NCI-H146 (cell line): ENCODE results near the gene CMC1.
"Not testable (repeated sequence)": the region's sequence is repeated elsewhere in the genome, so short reads cannot be mapped to it uniquely, and the experiment has no call there.

ENCODE experiments used
- DNase-seq: peaks from one replicate; lab custom pipeline; 2025; lab: John Stamatoyannopoulos, UW

The CMC1 gene

DNA sequence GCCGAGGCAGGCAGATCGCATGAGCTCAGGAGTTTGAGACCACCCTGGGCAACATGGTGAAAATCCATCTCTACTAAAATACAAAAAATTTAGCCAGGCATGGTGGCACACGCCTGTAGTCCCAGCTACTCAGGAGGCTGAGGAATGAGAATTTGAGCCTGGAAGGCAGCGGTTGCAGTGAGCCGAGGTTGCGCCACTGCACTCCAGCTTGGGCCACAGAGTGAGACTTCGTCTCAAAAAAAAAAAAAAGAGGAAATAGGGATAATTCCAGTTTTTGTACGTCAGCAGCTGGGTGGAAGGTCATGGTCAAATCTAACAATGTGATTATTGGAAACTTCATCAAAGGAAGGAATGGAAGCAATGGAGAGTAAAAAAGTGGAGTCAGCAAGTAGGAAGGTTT is 3.1 kb downstream of the CMC1 start:
- no peak for DNase-seq

GRCh38 chr3:28247286-28247685 is 5.9 kb downstream of the CMC1 start:
- DNase-seq, result no peak

DNA sequence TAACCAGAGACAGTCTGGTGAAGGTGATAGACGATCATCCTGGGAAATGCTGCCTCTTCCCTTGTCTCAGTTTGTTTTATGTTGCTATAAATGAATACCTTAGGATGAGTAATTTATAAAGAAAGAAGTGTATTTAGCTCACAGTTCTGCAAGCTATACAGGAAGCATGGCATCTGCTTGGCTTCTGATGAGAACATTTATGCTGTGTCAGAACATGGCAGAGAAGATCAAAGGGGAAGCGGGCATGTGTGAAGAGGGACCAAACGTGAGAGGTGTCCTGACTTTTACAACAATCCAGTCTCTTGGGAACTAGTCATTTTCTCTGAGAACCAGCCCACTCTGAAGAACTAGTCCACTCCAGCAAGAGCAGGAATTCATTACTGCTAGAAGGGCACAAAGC is 9.6 kb downstream of the CMC1 start:
- DNase-seq, result no peak

DNA sequence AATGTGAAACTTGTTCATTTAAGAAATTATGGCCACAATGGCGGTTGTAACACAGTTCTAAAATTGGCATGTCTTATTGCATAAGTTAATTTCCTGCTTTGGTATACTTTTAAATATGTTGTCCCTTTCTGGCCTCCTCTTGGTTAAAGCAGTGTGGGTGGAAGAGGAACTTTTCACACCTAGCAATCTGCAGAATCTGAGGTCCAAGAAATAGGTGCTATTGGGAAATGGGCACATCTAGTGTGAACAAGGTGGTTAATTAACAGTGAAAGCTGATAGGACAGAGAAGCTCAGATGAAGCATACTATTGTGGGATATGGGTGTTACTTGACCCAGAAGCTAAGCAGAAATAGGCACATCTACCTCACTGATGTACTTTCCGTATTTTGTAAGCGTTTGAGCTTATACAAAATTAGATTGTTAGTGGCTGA is 10.6 kb downstream of the CMC1 start:
- DNase-seq, result no peak

DNA sequence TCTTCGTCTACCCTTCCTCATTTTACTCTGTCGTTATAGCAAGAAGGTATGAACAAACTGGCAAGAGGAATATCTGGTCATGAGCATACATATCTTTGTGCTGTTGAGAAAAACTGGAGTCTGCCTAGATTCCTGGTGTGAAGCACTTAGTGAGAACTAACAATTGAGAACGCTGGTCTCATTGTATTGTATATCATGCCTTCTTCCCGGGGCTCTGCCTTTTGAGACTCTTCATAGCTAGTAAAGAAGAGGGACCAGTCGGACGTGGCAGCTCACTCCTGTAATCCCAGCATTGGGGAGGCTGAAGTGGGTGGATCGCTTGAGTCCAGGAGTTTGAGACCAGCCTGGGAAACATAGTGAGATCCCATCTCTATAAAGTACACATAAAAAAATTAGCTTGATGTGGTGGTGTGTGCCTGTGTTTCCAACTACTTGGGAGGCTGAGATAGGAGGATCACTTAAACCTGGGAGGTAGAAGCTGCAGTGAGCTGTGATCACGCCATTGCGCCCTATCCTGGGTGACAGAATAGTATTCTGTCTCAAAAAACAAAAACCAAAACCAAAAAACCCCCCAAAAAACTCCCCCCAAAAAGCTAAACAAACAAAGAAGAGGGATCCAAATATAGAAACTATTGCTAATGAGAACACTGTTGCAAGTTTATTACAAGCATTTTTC is 11.8 kb downstream of the CMC1 start:
- no peak for DNase-seq

DNA sequence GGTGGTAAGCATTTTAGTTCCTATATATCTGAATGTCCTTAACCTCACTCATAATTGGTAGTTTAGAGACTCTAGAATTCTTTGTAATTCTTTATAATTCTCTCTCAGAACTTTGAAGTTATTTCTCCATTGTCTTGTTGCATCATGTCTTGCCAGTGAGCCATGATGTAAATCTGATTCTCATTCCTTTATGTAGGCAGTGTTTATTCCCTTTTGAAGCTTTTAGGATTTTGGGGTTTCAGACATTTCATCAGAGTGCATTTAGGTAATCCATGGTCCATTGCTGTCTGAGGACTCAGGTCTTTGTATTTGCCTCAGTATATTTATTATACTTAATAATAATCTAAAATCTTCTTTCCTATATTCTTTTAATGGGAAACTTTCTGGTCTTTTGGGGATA is 20.6 kb downstream of the CMC1 start:
- DNase-seq, result no peak

DNA sequence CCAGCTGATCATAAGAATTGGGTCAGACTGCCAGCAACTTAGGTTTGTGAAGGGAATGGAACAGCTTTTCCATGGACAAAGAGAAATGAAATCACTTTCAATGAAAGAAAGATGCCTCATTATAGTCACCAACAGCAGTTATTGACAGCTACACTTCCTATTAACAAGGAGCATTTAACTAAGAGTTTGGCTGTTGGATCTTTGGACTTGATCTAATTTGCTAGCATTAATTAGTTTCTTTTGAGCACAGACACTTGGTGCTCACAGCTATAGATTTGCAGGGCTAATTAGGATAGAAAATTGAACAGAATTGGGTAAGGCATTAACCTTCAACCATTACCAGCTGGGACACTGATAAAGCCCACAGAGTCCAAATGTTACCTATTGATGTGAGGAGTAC is 24.2 kb downstream of the CMC1 start:
- no peak for DNase-seq

- DNase-seq, result no peak
Measured at GRCh38 chr3:28267984-28268849, 26.8 kb downstream of the CMC1 start.

DNA sequence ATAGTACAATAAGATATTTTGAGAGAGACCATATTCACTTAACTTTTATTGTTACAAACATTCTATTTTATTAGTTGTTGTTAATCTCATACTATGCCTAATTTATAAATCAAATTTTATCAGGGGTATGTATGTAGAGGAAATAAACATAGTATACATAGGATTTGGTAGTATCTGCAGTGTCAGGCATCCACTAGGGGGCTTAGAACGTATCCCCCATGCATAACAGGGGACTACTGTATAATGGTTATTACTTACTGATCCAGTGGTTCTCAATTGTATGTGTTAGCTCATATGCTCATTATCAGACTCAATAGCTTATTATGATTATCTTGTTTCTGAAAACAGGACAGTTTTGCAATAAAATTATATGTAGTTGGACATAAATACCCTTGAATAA is 27.6 kb downstream of the CMC1 start:
- DNase-seq, result no peak

GRCh38 chr3:28269884-28270283 is 28.5 kb downstream of the CMC1 start:
- DNase-seq, result not testable (repeated sequence)

DNA sequence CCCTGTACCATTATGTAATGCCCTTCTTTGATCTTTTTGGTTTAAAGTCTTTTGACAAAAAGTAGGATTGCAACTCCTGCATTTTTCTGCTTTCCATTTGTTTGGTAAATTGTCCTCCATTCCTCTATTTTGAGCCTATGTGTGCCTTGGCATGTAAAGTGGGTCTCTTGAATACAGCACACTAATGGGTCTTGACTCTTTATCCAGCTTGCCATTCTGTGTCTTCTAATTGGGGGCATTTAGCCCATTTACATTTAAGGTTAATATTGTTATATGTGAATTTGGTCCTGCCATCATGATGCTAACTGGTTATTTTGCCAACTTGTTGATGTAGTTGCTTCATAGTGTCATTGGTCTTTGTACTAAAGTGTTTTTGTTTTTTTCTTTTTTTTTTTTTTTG is 32.4 kb downstream of the CMC1 start:
- DNase-seq, result no peak

DNA sequence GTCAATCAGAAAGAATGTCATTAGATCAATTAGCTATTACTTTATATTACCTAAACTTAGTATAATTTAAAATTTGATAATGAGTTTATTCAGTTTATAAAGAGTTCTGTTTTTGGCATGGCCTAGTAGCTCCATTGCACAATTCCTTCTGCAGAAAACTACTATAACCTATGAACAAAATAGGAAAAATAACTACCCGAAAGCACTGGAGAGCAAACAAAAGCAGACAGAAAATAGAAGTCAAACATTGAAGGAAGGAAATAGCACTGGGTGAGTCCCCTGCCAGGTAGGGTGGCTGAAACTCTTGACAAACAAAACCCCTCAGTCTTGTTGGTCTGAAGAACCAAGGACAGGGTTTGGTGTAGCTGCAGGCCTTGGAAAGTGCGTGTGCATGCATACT is 37.5 kb downstream of the CMC1 start:
- no peak for DNase-seq

- no peak for DNase-seq
Measured at GRCh38 chr3:28279770-28280169, 38.4 kb downstream of the CMC1 start.

- DNase-seq, result no peak
Measured at GRCh38 chr3:28280781-28281180, 39.4 kb downstream of the CMC1 start.

- DNase-seq, result peak; percentile 7
Measured at GRCh38 chr3:28286595-28286994, 45.2 kb downstream of the CMC1 start.

DNA sequence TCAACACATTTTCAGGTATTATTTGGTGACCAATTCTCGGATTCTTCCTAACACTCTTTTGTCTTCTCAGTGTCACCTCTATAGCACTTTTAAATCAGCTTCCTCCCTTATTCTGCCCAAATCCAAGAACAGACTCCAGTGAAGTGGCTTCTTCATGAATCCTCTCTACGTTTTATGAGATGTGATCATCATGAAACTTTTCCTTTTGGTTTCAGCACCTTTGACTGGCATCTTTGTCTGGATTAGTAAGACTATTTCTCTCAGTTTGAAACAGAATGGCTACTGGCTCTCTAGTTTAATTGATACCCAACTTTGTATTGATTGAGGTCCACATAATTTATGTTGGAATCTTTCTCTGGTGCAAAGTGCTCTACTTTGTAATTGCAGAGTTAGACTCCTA is 45.6 kb downstream of the CMC1 start:
- no peak for DNase-seq

DNA sequence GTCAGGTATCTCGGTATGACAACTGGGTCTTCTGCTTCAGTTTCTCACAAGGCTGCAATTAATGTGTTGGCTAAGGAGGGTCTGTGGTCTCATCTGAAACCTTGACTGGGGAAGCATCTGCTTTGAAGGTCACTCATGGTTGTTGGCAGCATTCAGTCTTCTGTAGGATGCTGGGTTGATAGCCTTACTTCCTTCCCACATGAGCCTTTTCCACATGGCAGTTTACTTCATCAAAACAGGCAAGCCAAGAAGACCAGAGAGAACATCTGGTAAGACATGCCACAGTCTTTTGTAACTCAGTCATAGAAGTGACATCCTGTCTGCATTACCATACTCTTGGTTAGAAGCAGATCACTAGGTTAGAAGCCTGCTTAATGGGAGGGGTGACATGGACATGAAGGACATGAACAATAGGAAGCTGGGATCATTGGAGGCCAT is 49.5 kb downstream of the CMC1 start:
- no peak for DNase-seq

DNA sequence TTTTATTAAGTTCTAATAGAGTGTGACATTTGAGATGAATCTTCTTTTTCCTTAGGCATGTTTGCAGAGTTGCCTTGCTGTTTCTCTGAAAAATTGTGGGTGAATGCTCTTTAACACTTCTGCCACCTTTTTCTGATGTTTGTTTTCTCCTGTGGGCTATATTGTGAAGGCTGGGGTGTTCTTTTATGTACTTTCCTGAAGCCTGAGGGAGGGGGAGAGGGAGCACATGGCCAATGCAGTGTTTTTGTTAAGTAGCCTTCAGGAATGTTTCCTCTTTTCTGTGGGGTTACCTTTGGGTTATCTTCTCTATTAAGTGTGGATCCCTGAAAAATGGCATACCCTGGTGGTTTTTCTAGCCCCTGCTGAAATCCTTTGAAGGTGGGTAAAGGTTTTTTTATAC is 50.2 kb downstream of the CMC1 start:
- DNase-seq, result no peak

DNA sequence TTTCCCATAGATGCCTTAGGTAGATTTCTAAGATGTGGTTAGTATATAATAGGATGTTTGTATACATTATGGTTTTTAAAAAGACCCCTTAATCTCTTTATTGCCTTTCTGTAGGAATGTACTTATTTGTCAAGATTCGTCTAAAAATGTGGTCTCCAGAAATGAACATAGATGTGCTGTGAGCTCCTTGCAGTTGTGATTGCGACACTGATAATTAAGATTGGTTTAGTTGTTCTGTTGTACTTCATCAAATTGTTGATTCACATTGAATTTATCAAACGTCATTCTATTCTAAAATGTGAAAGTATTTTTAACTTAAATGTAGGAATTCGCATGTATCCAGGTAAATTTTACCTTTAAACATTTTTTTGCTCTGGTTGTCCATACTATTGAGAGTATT is 51.2 kb downstream of the CMC1 start:
- DNase-seq, result no peak

GRCh38 chr3:28294667-28295413 is 53.4 kb downstream of the CMC1 start:
- no peak for DNase-seq

- DNase-seq, result no peak
Measured at GRCh38 chr3:28295898-28296490, 54.6 kb downstream of the CMC1 start.

GRCh38 chr3:28299705-28300104 is 58.3 kb downstream of the CMC1 start:
- DNase-seq, result no peak
